Neural cell (in vitro differentiated cells): ENCODE data around the gene PCAT6.

Experiments used
- CTCF ChIP-seq: fragments of 450-650 bp; IDR thresholded peaks from 2 replicates; pipeline ENCODE4 v1.5.1; 2014; ENCODE audit warnings: antibody characterized with exemption, mild to moderate bottlenecking, moderate library complexity; ENCODE audit not compliant: poor library complexity, severe bottlenecking
- POLR2AphosphoS5 ChIP-seq: IDR thresholded peaks from 2 replicates; pipeline ENCODE4 v1.6.1; 2012

GRCh38 chr1:202791077-202791747, 19.5 kb upstream of the PCAT6 start:
- no peak for TF ChIP-seq CTCF
- no peak for TF ChIP-seq POLR2AphosphoS5
